ENCODE results near the gene DCUN1D2.

- TF ChIP-seq POLR2A (IDR thresholded peaks at IDR 0.05) (no peak), CTCF (IDR thresholded peaks at IDR 0.05) (no peak), POLR2AphosphoS5 (IDR thresholded peaks at IDR 0.05) (no peak)
Measured at GRCh38 chr13:113537909-113538688, 47.6 kb upstream of the DCUN1D2 start.

All from transverse colon (tissue), 4 donors.